Stimulated activated CD4-positive, alpha-beta T cell treated with anti-CD3 and anti-CD28 coated beads, Interleukin-4, amount 100 ng/mL, for 1 hour (primary cell): ENCODE results near the gene C17orf67.

Source experiments
- DNase-seq: peaks from one replicate; pipeline ENCODE4 v3.0.0-alpha.2; 2020

The C17orf67 gene

DNA sequence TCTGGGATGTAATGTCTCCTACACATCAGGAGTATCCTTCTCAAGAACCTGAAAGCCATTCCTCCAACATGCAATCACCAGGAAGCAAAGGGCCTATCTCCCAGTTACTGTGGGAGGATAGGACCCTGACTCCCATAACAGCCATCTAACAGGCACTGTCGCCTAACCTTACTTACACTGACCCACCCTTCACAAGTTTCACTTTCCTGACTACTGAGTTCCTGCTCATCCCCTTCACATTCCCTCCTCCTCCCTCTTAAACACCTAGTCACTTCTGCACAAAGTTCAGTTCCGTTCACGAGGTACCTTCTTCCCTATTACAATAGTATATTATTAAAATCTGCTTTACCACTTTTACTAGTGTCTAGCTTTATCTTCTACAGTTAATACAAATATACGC, 1.3 kb downstream of the C17orf67 start:
- DNase-seq = no peak

DNA sequence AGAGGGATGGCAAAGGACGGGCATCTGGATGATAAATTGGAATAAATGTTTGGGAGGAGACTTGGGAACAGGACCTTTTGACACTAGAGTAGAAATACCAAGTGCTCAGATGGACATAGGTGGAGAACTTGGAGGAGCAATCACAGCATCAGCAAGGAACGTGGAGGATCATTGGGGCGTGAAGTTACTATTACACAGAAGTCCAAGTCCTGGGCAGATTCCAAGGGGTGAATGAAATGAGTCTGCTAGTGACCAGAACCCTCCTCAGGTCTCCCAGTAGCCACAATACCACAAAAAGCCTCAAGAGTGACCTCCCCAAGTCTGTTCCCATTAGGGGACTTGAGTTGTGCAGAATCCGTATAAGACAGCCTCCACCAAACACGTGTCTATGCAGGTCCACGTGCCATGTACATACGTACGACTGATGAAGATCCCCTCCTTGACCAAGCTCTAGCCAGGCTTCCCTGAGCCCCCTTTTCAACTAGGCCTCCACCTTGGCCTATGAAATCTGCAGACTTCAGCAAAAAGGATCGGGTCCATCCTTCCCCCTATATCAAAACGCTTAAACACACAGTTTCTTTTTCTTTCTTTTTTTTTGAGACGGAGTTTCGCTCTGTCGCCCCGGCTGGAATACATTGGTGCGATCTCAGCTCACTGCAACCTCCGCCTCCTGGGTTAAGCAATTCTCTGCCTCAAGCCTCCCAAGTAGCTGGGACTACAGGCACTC, 2.2 kb downstream of the C17orf67 start:
- no peak for DNase-seq

DNA sequence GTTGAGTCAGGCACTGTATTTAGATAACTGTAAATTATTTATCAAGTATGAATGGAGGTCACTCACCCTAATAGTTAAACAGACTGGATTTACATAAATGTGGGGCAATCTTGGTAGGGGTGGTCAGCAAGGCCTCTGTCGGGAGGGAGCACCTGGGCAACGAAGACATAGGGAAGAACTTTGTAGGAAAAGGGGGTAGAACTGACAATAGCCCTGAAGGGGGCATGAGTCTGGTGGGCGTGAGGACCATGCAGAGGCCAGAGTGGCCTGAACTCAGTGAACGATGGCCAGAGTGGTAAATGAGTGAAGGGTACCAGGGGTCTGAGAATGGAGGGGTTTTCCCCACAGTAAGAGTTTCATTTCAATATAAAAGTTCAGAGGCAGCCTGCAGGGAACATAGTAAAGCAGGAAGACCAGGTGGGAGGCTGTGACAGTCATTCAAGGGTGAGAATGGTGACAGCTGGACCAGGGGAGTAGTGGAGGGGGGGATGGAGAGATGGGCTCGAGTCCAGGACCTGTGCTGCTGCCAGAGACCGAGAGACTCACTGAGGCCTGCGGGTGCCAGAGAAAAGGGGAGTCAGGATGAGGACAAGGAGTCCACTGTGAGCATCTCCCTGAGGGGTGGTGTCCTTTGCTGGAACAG, 2.9 kb downstream of the C17orf67 start:
- no peak for DNase-seq

DNA sequence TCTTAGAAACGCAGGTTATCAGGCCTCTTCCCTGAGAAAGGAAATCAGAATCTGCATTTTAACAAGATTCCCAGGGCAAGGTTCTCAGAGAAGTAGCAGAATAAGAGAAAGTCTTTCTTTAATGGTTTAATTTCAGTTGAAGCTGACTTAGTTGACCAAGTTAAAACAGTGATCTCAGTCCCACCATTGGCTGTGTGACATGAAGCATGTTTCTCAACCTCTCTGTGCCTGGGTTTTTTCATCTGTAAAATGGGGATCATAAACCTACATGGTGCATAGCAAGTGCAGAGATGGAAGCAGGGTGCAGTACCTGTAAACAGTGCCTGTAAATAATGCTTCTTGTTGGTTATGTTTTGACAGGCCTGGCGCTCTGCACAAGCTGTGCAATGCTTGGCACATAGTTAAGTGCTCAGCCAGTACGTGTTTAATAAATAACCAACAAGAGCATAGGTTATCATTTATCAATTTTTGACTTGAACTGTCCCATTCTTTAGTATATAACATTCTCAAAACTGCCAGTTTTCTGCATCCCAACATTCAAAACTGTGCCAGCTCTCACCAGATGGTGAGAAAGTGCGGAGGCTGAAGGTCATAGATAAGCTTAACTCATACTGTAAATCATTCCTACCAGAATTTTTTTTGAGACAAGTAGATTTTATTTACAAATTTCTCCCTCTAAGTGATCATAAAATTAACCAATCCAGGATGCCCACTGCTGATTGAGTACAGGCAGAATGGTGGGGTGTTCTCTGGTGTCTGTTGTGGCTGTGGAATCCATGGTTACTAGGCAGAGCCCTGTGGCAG, 6.9 kb downstream of the C17orf67 start:
- DNase-seq = no peak

DNA sequence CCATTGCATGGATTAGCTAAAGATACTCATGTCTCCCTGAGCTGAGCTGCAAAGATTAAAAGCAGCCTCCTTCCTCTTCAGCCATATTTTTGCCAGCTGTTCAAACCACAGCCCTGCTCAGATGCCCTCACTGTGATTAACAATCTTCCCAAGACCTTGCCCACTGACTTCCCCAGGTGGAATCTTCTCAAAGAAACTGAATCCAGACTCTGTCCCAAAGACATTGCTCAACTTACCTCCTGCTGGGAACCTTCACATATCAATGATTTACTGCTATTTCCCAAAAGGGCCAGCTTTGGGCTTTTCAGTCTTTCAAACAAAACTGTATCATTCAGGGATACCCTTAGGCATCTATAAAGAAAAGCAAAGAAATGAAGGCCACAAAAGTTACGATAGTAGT, 9.2 kb downstream of the C17orf67 start:
- DNase-seq = no peak

DNA sequence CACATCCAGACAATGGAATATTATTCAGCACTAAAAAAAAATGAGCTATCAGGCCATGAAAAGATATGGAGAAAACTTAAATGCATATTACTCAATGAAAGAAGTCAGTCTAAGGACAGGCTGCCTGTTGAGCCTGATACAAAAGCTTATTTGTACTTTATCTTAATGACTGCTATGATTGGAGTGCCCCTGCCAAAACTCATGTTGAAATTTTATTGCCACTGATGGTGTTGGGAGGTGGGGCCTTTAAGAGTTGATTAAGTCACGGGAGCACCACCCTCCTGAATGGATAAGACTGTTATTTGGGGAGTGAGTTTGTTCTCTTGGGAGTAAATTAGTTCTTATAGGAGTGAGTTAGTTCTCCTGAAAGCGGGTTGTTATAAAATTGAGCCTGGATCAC, 9.9 kb downstream of the C17orf67 start:
- DNase-seq = no peak

DNA sequence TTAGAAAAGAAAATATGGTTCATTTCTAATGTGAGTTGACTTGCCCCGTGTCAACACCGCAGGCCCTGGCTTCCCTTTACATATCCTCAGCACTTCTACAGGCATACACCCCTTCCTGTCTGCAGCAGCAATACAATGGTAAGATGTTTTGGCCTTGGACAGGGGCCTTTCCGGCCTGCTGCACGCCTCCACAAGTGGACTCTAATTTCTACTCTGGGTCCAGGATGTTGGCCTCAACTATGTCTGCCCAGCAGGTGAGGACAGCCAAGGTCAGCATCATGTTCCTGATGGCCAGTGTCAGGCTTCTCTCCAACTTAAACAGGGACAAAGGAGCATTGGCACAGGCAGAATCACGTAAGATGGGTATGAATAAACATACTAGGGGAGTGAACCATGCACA, 11.0 kb downstream of the C17orf67 start:
- DNase-seq = no peak

DNA sequence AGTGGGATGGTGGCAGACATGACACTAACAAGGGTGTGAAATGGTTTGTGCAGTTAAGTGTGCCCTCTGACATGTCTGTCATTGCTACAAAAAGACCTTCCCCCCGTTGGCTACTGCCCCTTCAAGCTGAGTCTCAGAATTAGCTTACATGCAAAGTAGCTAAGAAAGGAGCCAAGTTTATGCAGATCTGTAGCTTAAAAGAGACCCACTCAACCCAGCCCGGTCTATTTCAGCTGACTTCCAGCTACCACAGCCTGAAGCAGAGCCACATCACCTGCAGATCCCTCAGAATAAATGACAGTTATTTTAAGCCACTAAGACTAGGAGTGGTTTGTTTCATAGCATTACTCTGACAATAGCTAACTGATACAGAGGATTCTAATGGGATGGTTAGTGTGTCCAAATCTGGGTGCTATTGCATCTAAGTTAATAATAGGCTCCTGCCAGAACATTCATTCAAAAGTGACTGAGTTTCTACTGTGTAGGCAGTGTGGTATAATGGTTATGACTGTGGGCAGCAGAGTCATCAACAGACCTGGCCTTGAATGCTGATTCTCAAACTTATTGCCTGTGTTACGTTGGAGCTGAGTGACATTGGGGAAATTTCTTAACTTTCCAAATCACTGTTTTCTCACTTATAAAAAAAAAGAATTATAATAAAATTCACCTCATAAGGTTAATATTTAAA, 11.7 kb downstream of the C17orf67 start:
- no peak for DNase-seq

DNA sequence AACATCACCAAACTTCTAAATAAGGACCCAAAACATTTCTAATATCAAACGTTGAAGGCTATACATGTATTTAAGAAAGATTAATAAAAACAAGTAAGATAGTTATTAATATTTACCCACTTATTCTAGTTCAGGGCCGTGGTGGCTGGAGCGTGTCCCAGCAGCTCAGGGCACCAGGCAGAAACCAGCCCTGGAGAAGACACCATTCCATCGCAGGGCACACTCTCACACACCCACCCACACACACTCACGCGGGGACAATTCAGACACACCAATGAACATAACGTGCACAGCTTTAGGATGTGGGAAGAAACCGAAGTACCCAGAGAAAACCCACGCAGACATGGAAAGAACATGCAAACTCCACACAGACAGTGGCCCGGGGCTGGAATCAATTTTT, 13.5 kb downstream of the C17orf67 start:
- DNase-seq = no peak

DNA sequence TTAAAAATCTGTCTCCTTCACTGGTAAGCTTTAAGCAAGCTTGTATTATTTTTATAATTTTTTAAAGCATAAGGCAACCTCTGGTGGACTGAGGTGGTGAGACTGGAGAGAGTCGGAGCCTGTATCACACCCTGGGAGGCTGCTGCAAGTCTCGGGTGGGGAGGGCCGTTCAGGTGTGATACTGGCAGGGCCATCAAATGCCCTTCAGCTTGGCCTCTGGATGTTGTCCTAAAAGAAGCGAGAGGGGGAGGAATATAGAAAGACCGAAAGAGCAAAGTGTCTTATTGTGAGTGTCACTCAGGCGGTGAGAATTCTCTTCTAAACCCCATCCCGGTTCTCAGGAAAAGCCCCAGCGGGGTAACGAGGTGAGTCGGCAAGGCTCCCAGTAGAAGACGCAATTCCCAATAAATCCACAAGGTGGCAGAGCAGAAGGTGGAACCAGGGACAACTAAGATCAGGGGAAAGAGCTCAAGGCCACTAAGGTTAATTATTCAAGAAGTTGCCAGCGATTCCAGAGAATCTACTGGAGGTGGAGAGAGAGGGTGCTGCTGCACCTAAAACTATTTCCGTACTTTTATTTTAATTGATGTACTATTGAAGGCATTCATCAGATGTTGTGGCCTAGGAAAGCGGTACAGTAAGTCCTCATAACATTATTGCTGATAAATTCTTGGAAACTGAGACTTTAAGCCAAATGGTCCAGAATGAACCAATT, 14.1 kb downstream of the C17orf67 start:
- peak; percentile 57 for DNase-seq

DNA sequence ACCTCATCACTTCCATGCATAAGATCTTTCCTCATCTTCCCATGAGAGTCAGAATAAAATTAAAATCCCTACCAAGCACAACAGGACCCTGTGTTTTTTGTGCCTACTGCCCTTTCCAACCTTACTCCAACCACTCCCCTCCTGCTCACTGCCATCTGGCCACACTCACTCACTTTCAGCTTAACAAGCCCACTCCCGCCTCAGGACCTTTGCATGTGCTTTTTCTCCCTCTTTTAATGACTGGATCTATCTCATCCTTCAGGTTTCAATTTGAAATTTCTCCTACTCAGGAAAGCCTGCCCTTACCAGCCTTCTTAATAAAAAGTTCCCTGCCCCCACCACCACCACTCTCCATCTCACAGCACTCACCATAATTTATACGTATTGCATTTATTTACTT, 14.7 kb downstream of the C17orf67 start:
- DNase-seq = no peak

DNA sequence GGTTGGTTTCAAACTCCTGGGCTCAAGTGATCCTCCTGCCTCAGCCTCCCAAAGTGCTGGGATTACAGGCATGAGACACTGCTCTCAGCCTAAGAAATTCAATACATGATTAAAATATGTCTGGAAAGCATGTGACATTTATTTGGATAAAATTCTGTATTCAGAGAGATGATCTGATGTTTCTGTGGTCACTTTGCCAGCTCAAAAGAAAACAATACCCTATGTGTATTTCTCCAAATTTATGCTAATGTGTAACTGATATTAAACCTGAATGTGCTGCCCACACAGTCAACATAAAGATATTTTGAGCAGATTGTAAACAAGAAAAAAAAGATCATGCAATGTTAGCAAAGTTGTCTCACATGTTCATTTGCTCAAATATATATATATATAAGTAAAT, 16.7 kb downstream of the C17orf67 start:
- DNase-seq = no peak

DNA sequence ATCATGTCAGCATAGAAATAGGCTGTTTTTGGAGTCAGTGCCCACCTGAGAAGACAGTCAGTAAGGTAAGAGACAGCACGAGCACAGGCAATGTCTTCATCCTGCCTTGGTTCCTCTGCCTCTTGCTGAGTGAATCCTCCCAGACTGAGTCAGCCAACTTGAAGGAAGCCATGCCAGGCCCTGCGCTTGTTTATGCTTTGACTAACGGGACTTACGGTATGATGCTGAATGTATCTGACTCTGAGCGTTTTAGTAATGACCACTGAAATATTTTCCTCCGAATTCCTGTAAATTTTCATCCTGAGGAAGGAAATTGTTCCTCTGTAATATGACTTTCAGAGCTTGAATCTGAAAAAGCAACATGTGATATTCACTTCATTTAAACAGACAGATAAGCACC, 18.0 kb downstream of the C17orf67 start:
- no peak for DNase-seq

DNA sequence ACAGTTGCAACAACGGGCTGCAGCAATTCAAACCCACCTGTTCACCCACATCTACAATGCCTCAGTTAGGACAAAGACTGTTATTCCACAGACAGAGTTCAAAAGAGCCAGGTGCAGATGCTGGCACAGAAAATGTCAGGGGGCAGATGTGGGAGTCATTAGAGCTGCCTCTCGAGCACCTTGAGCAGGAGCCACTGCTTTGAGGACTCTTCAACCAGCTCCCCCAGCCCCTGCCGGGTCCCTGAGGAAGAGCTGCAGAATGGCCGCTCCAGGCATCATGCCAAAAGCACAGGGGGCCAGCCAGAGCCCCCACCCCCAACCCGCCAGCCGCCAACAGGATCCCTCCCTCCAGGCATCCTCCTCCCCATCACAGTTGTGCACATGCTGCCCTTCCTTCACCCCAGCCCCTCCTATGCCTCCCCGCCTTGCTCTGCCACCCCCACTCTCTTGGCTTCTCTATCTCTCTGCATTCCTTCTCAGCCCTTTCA, 20.8 kb downstream of the C17orf67 start:
- no peak for DNase-seq

DNA sequence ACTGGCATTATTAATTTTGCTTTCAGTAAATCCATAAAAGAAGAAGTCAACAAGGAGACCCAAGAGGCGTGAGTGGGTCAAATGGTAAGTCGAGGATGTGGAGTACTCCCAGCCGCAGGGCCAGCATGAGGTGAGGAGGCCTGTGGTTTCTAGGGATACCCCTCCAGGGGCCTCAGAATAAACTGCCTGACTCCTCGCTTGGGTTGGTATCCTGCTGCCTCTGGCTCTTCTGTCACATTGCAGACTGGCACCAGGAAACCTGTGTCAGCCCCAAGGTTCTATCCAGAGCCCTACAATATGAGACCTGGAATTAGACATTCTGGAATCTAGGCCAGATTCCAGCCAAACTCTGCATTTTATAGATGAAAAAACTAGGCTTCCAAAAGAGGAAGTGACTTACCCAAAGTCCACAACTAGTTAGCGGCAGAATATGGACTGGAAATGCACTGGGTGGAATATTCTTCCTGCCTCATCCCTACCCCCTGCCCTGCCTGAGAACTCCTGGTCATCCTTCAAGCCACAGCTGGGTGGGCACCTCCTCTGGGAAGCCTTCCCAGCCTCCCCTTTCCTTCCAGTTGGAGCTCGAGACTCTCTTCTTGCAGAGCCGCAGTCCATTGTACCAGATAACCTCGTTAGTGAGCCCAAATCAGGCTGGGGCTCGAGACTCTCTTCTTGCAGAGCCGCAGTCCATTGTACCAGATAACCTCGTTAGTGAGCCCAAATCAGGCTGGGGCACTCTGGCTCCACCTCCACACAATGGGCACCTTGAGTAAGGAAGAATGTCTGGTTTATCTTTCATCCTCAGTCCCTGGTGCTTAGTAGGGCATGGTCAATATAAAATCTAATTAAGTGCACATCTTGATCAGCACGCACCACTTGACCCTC, 22.6 kb downstream of the C17orf67 start:
- DNase-seq = no peak

DNA sequence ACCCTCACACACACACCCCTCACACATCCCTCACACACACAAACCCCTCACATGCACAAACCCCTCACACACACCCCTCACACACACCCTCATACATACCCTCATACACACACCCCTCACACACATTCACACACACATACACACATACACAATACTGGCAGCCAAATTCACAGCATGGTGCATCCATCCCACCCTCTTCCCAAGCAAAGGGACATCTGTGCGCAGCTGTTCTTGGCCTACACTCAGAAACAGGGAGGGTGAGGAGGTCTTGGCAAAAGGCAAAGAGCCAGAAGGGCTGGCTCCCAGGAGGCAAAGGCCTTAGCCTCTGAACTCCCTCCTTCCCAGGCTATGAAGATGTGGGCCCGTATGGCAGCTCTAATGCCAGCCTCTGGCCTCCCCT, 23.4 kb downstream of the C17orf67 start:
- no peak for DNase-seq

DNA sequence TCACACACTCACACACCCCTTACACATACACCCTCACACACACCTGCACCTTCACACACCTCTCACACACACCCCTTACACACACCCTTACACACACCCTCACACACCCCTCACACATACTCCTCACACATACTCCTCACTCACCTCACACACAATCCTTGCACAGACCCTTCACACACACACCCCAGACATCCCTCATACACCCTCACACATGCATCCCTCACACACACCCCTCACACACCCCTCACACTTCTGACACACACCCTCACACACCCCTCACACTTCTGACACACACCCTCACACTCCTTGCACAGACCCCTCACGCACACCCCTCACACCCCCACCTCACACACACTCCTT, 23.9 kb downstream of the C17orf67 start:
- no peak for DNase-seq

DNA sequence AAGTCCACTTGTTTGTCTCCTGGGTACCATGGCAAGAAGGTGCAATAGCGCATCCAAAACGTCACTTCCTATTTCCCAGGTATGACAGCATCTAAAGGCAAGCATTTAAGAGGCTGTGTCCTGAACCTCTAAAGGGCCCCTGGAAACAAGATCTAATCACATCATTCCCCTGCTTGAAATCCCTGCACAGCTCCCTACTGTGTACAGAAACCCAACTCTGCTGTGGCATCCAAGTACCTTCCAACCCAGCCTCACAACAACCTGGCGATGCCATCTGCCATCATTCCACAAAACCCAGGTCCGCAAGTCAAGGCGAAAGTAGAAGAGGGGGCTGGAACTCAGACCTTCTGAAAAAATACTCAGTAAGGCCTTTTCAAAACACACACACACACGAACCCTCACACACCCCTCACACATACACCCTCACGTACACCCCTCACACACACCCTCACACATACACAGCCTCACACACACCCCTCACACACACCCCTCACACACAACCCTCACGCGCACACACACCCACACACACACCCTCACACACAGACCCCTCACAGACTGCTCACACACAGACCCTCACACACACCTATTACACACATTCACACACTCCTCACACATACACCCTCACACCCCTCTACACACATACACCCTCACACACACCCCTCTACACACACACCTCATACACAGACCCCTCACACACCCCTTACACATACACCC, 24.5 kb downstream of the C17orf67 start:
- no peak for DNase-seq

DNA sequence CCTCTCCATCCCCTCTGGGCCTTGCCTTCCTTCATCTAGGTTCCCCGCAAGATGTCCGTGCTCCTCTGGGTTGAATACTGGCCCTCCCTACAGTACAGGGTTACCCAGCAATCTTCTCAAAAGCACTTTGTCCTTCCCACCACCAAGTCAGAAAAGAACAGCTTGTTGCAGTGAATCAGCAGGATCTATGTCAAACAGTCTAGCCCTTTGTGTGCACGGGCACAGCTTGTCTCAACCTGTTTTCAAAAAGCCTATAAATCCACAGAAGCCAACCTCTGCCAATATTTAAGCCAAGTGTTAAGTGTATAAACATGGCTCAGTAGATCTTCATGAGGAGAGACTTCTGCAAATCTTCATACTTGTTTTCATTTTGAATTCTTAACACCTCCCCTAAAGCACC, 25.2 kb downstream of the C17orf67 start:
- DNase-seq = no peak

DNA sequence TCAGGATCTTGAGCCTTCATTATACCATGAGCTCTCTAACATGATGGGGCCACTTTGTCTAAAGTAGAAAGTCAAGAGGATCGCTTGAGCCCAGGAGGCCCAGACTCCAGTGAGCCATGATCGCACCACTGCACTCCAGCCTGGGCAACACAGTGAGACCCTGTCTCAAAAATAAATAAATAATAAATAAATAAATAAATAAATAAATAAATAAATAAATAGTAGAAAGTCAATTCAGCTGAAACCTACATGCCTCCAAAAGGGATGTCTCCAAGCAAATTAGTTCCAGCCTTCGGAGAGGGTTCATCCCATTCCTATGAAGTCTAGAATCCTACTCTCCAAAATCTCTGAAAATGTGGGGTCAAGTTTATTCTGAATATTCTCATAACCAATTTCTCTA, 26.0 kb downstream of the C17orf67 start:
- DNase-seq = no peak

DNA sequence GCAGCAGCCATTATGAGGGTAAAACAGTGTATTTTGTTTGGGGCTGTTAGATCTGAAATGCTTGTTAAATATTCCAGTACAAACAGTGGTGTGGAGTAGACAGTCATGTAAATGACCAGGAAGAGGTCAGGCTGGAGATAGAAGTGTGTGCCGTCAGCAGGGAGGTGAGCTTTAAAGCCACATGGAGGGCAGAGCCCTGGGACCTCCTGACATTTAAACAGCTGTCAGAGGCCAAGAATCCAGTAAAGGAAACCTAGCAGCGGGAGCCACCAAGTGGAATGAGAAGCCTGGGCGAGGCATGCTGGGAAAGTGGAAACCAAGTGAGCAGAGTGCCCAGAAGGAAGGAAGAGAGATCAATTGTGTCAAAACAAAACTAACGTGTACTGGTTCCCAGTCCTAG, 26.8 kb downstream of the C17orf67 start:
- DNase-seq = no peak
